Measurements from ENCODE around the gene TBC1D10A. TPM values are rescaled to one million over a fixed set of nuclear protein-coding genes. Genes with fewer than 3 reads are reported as not detected.

The TBC1D10A gene
- total RNA-seq, 1 experiment from 2014 or later, result 8.4 TPM

DNA sequence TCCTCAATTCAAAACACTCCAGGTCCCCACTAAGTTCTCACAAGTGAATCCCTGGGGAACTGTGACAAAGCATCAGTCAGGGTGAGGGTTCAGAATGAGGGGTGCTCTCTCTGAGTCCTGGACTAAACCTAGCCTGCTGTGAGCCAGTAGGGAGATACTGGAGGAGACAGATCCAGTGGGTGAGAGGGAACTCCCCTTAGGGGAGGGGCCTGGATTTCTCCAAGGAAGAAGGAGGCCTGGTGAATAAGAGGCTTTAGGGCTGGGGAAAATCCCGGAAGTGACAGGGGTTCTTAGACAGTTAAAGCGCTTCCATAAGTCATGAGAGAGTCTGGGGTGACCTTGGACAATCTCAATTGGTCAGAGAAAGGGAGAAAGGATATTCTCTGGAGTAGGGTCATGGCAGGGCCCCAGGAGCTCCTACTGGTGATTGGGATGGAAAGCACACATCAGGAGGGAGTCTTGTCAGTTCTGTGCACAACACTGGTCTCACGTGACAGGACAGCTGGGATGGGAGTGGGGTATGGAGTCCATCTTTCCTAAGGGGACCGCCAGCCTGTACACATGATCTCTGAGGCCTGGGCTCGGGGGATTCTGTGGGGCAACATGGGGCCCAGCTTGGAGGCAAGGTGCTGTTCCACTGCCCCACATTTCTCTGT, 1.5 kb downstream of the TBC1D10A start:
- no peak overlapping the region for H3K27ac ChIP-seq (ENCODE audit: insufficient read length, low read depth, low read length)
- no peaks in the 10 kb centered on the region for H3K9me3 Mint-ChIP-seq
- no peaks in the 10 kb centered on the region for H3K9me3 ChIP-seq (ENCODE audit: control insufficient read depth, low read depth, low read length)
- H4K8ac ChIP-seq (replicated peaks; ENCODE audit: insufficient read length, low read depth, low read length), result no peak overlapping the region
- no peak overlapping the region for H4K5ac ChIP-seq (ENCODE audit: insufficient read length, low read depth, low read length)
- H3K36me3 Mint-ChIP-seq (ENCODE audit: insufficient read depth in 1 of 3, low read depth in 3 of 3), result no peaks in the 10 kb centered on the region; a peak in 1 of 7 replicates
- no peak overlapping the region for H2BK12ac ChIP-seq (ENCODE audit: insufficient read length, low read depth, low read length)
- no peaks in the 10 kb centered on the region for H3K4me1 ChIP-seq (ENCODE audit: insufficient read depth, low read length)
- H3T11ph ChIP-seq (ENCODE audit: low read length), result no peak overlapping the region
- no peak overlapping the region for H3K14ac ChIP-seq (ENCODE audit: insufficient read depth, low read length)
- H3K27me3 ChIP-seq (ENCODE audit: insufficient read depth, low read length), result no peaks in the 10 kb centered on the region
- H3K23me2 ChIP-seq (ENCODE audit: insufficient read length, low read depth, low read length, poor library complexity, severe bottlenecking), result peaks cover 4% of the 10 kb centered on the region
- no peak overlapping the region; a peak in 2 of 7 replicates for H3K27ac Mint-ChIP-seq
- H3K18ac ChIP-seq (ENCODE audit: insufficient read length, low read depth, low read length), result no peak overlapping the region
- H3K79me2 ChIP-seq (ENCODE audit: insufficient read depth, low read length), result no peaks in the 10 kb centered on the region
- no peak overlapping the region for H3K9ac ChIP-seq (ENCODE audit: extremely low read depth, insufficient read length, low read length)
- no peak overlapping the region for H2BK120ac ChIP-seq (ENCODE audit: low read depth, low read length, poor library complexity, severe bottlenecking)
- no peaks in the 10 kb centered on the region for H3K79me1 ChIP-seq (ENCODE audit: insufficient read depth, low read depth, low read length, poor library complexity, severe bottlenecking)
- no peak overlapping the region for H3K56ac ChIP-seq (ENCODE audit: insufficient read length, low read depth, low read length)
- no peak overlapping the region for H4K91ac ChIP-seq (ENCODE audit: insufficient read length, low read depth, low read length)
- no peak for DNase-seq
- no peak overlapping the region for H2AK5ac ChIP-seq (ENCODE audit: insufficient read length, low read length)
- H4K20me1 ChIP-seq (ENCODE audit: control insufficient read depth, insufficient read depth, insufficient read length), result peaks cover 2% of the 10 kb centered on the region
- TF ChIP-seq, protein P1, sequence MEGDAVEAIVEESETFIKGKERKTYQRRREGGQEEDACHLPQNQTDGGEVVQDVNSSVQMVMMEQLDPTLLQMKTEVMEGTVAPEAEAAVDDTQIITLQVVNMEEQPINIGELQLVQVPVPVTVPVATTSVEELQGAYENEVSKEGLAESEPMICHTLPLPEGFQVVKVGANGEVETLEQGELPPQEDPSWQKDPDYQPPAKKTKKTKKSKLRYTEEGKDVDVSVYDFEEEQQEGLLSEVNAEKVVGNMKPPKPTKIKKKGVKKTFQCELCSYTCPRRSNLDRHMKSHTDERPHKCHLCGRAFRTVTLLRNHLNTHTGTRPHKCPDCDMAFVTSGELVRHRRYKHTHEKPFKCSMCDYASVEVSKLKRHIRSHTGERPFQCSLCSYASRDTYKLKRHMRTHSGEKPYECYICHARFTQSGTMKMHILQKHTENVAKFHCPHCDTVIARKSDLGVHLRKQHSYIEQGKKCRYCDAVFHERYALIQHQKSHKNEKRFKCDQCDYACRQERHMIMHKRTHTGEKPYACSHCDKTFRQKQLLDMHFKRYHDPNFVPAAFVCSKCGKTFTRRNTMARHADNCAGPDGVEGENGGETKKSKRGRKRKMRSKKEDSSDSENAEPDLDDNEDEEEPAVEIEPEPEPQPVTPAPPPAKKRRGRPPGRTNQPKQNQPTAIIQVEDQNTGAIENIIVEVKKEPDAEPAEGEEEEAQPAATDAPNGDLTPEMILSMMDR (conservative IDR thresholded peaks at IDR 0.05), result no peak
- no peak overlapping the region for H3K4ac ChIP-seq (ENCODE audit: low read depth, low read length)
- WGBS (ENCODE audit: extremely low coverage, insufficient read length, low lambda C conversion rate), result no CpG with 5 or more reads among the region's 5 CpGs
- H2AFZ ChIP-seq (ENCODE audit: low read length), result no peak overlapping the region
- no peak overlapping the region for H2BK5ac ChIP-seq (ENCODE audit: insufficient read length, low read length)
- no peak overlapping the region for H2BK15ac ChIP-seq (ENCODE audit: low read depth, low read length)
- peak overlapping the region; percentile 79 to 82 for H3K4me3 Mint-ChIP-seq
- H3K4me2 ChIP-seq (ENCODE audit: insufficient read depth, insufficient read length, low read length), result no peak overlapping the region
- H2BK20ac ChIP-seq (ENCODE audit: low read depth, low read length, poor library complexity, severe bottlenecking), result no peak overlapping the region
- no peak overlapping the region for H3K23ac ChIP-seq (ENCODE audit: insufficient read length, low read depth, low read length)
- no peaks in the 10 kb centered on the region; the same call in 1 of the 2 replicates for H3K27me3 Mint-ChIP-seq (ENCODE audit: low read depth)
- peaks cover 24 to 29% of the 10 kb centered on the region in 2 experiments for H3K4me1 Mint-ChIP-seq

All from H9 (cell line).